Transverse colon (tissue), 4 donors: Measurements from ENCODE around the gene KRT33A.

Experiments
- POLR2AphosphoS5 ChIP-seq, 3 donors: sonication (generic); formaldehyde crosslinking; IDR thresholded peaks; one replicate each; pipeline ENCODE4 v1.6.1; 2016; ENCODE audit warnings: antibody characterized with exemption in 3 of 3
- TF ChIP-seq, protein P1 (sequence below), 5 experiments: fragments of 200-600 bp in 3 of 5; fragments of 450-650 bp in 2 of 5; sonication (generic) in 3 of 5; IDR thresholded peaks; 1 replicate in 2 of 5; 2 replicates in 3 of 5; pipeline ENCODE4 v1.5.1; 2016 to 2017; ENCODE audit warnings: antibody characterized with exemption in 5 of 5, inconsistent platforms in 3 of 5, mild to moderate bottlenecking in 2 of 5, moderate library complexity in 1 of 5

- no peak for TF ChIP-seq POLR2AphosphoS5 (IDR thresholded peaks at IDR 0.05)
- TF ChIP-seq, protein P1, sequence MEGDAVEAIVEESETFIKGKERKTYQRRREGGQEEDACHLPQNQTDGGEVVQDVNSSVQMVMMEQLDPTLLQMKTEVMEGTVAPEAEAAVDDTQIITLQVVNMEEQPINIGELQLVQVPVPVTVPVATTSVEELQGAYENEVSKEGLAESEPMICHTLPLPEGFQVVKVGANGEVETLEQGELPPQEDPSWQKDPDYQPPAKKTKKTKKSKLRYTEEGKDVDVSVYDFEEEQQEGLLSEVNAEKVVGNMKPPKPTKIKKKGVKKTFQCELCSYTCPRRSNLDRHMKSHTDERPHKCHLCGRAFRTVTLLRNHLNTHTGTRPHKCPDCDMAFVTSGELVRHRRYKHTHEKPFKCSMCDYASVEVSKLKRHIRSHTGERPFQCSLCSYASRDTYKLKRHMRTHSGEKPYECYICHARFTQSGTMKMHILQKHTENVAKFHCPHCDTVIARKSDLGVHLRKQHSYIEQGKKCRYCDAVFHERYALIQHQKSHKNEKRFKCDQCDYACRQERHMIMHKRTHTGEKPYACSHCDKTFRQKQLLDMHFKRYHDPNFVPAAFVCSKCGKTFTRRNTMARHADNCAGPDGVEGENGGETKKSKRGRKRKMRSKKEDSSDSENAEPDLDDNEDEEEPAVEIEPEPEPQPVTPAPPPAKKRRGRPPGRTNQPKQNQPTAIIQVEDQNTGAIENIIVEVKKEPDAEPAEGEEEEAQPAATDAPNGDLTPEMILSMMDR (IDR thresholded peaks at IDR 0.05) = no peak
These were observed 31.8 kb upstream of the KRT33A start for GRCh38 chr17:41382394-41382793.
